GM19239 (cell line): ENCODE data around the gene NOP16.

ENCODE experiments used
- DNase-seq: peaks from one replicate; pipeline ENCODE4 v3.0.0; 2011; ENCODE audit warnings: low spot score; ENCODE audit not compliant: insufficient read length
- FAIRE-seq: peaks from 2 replicates; lab custom pipeline; 2011; peaks lifted over from hg19 to GRCh38; lab: Jason Lieb, UNC

The NOP16 gene

DNA sequence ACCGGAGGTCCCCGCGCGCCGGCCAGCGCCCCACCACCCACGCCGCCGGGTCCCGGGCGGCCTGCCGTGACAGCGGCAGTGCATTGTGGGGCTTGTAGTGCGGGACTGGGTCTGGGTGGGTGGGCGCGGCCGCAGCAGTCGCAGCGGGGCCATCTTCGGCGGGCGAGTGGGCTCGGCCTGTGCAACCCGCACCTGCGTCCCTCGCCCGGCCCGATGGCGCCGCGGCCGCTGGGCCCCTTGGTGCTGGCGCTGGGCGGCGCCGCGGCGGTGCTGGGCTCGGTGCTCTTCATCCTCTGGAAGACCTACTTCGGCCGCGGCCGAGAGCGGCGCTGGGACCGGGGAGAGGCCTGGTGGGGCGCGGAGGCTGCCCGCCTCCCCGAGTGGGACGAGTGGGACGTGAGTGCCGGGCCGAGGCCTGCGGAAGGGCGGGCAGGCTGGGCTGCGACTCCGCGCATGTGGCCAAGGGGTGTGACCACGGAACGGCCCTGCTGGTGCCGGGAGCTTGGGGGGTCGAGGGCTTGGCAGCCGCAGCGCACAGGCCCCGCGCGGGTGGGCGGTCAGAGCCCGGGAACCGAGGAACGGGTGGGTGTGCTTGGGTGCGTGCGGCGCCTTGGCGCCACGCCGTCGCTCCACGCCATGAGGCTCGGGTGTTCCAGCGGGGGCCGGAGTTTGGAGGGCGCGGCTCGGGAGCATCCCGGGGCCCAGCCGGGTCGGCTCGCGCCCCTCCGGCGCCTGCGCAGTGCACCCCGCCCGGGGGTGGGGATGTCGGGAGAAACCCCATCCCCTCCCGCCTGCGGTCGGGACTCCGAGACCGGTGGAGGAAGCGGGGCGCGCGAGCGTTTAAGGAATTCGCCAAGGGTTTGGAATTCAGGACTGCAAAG lies 22.8 kb downstream of the NOP16 start, which contains the start of gene ARL10:
TSS of gene ARL10 (plus strand) at position 137 of the 881 bp plus-strand sequence. CDS start at position 214, 77 bp downstream.
- peak; percentile 49 for FAIRE-seq

DNA sequence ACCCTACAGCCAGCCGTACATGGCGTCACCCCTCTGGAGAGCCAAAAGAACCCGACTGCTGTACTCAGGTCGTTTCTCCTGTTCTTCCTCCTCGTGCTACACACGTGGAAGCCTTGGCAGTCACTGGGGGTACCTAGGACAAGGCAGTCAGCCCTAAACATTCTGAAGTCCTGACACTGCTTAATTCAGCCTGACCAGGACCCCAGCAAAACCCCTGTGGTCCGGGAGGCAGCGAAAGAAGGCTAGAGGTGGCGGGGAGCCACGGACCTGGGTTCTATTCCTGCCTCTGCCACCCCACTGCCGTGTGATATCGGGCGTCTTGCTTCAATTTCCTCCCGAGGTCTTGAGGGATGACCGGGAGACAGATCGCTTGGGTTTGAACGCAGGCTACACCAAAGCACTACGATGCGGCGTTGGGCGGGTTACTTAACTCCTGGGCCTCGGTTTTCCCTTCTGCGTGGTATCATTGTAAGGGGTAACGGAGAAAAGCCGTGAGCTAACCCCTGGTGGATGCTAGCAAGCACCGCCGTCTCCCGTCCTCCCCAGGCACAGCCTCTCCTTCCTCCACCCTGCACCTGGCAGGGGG lies 23.5 kb downstream of the NOP16 start:
- no peak for DNase-seq
- peak; percentile 37 for FAIRE-seq

More for the DNA sequence above, 22.8 kb downstream of the NOP16 start, which contains the start of gene ARL10:
- DNase-seq = peak; percentile 44

DNA sequence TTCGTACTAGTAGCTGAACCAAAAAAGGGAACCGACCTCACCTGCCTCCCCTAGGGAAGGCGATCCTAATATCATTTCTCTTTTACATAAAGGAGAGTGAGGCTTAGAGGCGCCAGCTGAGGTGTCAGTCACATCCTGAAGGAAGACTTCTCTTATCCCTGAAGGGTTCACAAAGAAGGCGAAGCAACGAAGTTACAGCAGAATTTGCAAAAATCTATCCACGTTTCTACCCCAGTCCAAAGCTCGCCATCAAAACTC lies 26.2 kb downstream of the NOP16 start:
- DNase-seq = no peak
- no peak for FAIRE-seq

DNA sequence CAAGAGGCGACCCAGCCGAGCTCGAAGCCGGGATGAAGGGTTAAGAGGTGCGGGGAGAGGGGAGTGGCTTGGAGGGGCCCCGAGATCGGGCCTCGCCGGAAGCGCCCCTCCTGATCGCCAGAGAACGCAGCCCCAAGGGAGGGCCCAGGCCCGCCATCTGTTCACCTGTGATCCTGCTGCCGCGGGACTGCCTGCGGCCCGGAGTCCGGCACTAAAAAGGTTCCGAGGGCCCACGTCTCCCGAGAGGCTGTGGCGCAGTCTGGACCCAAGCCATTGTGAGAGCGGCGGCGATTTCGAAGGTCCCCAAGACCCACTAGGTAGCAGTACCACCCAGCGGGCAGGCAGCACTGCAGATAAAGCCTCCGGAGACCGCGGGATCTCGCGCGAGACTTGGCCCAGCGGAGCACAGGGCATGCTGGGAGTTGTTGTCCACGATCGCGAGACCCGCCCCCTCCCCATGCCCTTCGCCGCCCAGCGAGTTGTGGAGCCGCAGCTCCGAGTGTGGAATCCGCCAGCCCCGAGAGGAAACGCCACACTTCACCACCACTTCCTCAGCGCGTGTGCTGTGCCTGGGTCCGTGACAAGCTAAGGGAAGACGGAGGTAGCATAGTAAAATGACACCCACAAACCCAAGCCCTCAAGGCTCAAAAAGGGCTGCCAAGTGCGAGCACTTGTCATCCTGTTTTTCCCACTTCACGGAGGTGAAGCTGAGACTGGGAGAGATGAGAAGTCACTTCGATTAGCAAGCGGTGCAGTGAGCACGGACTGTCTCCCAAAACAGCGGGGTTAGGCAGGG lies 26.8 kb downstream of the NOP16 start, which contains the start of gene KIAA1191:
TSS of gene KIAA1191 (minus strand) at position 328 of the 796 bp plus-strand sequence. CDS start 2,256 bp downstream, outside the sequence.
- DNase-seq = peak; percentile 90
- peak; percentile 76 for FAIRE-seq

DNA sequence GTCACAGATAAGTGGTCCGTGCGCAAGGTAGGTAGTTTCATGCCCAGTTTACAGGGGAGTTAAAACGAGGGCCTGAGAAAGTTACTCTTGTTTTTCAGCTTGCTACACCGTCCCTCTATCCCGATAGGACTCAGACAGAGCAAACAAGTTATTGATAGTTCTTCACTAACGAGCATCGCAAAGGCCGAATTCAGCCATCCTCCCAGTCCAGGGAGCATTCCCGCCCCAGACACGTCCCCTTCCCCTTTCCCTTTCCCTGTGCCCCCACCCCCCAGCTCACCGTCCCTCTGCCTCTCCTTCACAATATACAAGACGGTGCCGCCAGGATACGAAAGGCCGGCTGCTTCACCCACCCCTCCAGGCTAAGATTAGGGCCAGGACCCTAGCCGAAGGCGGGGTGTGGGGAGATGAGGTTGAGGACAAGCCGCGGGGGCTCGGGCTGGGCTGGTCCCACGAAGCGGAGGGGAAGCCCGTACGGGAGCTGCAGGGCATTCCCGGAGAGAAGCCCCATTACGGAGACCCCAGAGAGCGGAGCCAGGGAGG lies 27.4 kb downstream of the NOP16 start:
- FAIRE-seq = peak; percentile 26
- DNase-seq = no peak

DNA sequence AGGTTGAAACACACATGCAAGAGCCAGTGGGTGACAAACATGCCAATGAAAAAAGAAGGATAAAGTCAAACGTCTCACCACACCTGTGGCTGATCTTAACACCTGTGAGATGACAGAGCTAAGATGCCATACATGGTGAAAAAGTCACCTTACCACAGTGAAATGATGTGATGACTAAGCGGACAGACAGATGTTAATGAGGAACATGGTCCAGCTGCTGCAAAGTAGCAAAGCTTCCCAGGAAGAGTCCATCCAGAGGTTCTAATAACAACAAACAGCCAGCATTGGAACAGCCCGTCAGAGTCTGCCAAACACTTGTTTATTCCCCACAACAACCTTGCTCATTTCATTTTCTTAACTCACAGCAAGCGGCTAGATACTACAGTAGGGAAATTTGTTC lies 28.7 kb downstream of the NOP16 start:
- DNase-seq (no peak), FAIRE-seq (no peak)

DNA sequence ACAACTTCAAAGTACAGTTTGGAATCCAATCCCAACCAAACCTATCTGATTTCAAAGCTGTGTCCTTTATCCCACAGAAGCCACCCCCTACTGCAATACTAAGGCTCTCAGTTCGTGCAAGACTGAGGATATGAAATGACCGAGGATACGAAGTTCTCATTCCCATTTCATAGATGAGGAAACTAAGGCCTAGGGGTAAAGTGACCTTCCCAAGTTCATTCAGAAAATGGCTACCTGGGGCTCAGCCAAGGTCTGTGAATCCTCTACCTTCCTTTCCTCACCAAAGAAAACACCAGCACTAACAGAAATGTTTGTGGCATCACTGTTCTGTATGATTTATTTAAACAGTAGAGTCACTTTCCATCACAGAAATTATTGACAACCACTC lies 32.2 kb downstream of the NOP16 start:
- FAIRE-seq = no peak
- DNase-seq = no peak

DNA sequence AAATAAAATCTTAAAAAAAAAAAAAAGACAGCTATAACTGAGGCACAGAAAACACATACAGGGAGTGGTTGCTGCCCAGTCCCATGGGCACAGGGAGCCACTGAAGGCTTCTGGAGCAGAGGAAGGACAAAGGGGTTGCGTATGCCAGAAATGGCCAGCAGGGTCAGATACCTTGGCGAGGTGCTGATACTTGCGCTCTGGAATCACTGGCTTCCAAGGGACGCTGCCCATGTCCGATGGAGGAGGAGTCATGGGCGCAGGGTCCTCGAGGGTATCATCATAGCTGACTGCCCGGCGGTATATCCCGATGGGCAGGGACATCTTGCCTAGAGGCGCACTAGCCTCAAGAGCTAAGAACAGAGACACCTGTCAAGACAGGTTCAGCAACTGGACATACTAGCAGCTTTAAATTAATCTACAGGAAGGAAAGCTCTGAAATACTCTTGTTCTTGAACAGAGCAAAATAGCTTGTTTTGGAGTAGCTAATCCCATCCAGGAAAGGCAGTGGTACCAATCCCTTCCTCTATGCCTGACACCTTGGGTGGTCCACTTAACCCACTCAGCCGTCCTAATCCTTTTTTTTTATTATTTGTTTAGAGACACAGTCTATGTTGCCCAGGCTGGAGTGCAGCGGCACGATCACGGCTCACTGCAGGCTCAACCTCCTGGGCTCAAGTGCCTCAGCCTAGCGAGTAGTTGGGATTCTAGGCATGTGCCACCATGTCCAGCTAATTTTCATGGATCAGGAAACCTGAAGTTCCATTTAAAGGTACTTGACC lies 32.8 kb downstream of the NOP16 start:
- no peak for DNase-seq
- FAIRE-seq = no peak

DNA sequence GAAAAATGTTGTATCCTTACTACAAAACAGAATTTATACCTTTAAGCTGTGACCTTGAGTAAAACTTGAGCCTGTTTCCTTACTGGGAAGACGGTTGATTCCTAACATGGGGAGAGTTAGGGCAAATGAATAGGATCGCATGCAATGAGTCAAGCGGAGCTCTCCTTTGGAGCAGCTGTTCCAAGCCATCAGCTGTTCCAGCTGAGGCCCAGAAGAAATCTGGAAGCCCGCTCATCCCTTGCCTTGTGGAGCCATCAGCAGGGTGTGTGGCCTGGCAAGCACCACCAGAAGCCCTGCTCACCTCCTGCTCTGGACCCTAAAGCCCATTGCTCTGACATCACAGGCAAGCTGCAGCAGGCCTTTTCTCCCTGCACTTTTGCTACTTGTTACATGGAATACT lies 34.9 kb downstream of the NOP16 start:
- FAIRE-seq = no peak

DNA sequence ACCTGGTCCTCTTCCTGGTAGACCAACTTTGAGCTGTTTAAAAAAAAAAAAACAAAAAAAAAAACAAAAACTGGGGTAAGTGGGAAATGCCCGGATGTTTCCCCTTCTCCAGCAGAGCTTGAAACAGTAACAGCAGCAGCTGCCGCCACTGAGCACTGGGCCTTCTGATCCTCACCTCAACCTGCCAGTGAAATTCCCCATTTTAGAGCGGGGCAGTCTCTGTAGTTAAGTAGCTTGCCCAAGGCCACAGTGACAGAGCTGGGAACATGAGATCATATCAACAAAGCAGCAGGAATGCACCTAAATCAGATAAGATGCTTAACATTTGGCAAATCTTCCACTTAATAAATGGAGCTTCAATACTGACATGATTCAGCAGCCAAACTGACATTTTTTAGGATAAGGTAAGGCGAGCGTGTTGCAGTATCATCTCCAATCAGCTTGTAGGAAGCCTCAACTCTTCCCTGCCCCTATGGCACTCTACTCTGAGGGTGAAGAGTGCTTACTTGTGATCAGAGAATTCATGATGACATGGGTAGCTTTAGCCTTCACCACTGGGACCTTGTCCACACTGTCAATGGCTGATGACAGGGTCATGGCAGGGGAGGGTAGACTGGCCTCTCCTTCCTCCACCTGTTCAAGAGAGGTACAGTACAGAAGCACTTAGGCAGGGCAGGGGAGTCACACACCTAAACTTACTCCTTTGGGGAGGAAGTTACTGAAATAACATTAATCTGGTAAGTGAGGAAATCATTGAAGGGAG lies 36.1 kb downstream of the NOP16 start:
- no peak for DNase-seq
- no peak for FAIRE-seq

More for the DNA sequence above, 34.9 kb downstream of the NOP16 start:
- DNase-seq = no peak

DNA sequence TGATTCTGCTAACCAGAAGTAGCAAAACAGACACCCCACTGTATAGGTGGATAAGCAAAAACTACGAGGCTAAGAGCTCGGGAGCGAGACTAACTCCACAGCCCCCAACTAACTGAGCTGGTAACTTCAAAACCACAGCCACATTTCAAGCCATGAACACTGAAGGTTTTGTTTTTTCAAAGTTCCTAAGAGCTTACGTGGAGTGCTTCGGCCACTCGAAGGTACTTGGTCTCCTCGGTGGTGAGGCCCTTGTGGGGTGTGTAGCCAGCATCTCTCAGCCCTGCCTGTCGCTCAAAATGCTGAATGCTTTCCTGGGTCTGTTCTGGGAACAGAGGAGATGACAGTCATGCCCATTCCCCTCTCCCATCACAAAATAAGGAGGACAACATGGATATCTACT lies 38.0 kb downstream of the NOP16 start:
- no peak for FAIRE-seq
- DNase-seq = no peak

DNA sequence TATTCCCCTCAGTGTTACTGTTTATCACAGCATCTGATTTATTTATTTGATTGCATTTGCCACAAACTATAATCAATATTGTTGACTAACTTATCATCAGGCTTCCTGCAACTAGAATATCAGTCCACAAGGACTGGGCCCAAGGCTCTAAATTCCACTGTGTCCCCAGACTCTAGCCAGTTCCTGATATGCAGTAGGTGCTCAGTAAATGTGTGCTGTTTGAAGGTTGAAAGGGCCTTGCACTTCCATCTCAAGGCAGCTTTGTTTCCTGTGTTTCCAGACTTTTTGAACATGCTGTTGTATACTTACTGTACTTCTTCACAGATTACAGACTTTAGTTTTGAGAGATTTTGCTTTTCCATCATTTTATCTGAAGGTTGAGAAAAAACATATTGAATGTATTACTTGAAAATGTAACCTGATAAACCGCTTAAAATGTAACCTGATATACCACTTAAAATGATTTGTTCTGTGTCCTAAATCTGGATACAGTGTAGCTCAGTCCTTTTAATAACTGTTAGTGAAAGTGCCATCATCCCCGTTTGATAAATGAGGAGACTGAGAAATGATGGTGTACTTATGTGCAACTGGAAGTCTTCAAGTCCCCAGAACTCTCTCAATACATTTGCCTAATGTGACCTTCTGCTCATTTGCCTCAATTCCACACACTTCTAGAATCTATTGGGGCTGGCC lies 45.5 kb downstream of the NOP16 start:
- DNase-seq (no peak), FAIRE-seq (no peak)

DNA sequence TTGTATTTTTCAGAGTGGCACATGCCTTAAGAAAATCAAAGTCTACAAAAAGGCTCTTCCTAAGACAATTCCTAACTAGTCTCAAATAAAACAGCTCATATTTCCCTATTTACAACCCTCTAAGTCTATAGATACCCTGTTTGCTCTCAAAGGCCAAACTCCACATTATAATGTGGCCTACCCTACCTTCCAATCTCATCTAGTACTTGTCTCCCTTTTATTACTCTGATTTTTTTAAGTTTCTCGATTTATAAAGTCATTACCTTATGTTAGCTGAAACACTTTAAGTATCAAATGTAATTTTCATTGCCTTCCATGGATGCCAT lies 46.3 kb downstream of the NOP16 start:
- FAIRE-seq = no peak

DNA sequence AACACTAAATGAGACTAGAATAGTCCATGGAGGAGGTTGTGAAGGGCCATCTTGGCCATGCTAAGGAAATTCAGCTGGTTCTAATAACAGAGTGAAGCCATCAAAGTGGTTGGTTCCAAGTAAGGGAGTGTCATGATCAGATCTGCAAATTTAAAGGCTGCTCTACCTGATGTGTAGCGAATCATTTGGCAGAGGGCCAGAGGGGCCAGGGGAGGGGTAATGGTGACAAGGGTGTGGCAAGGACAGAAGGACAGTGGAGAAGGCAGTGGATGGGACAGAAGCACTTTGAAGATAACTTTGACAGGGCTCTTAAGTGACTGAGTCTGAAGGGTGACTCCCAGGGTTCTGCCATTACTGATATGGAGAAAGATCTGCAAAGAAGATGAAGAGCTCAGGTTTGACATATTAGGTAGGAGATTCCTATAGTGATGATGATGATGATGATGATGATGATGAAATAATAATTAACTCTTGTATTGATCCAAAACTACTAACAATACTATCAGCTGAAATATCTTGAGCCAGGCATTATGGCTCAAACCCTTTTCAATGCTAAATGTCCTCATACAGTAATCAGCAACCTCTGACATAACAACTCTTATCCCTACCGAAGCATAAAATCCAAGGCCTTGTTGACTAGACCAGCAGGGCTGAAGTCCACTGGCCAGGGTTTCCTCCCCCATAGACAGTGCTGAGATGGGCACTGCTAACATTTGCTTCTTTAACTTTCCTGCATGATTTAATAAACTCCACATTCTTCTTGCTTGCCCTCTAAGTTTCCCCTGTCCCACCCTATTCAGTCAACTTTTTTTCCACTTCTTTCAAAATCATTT lies 46.9 kb downstream of the NOP16 start:
- no peak for DNase-seq
- FAIRE-seq = no peak

More for the DNA sequence above, 46.3 kb downstream of the NOP16 start:
- DNase-seq = no peak

DNA sequence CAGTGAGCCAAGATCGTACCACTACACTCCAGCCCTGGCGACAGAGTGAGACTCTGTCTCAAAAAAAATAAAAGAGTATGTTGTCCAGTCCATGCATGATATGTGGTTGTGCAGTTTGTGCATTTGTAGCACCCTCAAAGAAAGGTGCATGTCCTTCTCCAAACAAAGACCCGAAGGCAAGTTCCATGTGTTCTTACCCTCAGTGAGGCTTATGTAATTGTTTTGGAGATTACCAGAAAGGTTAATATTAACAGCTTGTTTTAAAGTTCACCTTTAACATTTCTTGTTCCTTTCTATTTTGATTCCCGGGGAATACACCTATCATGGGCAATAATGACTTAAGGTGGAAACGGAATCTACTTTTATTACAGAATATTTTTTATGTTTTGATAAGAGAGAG lies 49.1 kb downstream of the NOP16 start:
- FAIRE-seq (no peak), DNase-seq (no peak)

DNA sequence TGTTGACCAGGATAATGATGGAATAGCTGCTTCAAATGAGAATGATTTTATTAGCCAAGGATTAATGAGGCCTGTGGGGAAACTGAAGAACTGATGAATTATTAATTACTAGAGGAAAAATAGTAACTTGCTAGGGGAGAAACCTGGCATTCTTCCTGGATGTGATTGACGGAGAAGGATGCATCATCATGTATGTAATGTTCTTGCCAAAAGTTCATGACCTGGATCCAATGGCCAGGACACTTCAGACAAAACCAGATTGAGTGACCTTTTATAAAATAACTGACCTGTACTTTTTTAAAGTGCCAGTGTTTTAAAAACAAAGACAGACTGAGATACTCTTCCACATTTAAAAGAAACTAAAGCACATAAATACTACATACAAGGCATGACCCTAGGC lies 50.5 kb downstream of the NOP16 start:
- no peak for DNase-seq
- no peak for FAIRE-seq

DNA sequence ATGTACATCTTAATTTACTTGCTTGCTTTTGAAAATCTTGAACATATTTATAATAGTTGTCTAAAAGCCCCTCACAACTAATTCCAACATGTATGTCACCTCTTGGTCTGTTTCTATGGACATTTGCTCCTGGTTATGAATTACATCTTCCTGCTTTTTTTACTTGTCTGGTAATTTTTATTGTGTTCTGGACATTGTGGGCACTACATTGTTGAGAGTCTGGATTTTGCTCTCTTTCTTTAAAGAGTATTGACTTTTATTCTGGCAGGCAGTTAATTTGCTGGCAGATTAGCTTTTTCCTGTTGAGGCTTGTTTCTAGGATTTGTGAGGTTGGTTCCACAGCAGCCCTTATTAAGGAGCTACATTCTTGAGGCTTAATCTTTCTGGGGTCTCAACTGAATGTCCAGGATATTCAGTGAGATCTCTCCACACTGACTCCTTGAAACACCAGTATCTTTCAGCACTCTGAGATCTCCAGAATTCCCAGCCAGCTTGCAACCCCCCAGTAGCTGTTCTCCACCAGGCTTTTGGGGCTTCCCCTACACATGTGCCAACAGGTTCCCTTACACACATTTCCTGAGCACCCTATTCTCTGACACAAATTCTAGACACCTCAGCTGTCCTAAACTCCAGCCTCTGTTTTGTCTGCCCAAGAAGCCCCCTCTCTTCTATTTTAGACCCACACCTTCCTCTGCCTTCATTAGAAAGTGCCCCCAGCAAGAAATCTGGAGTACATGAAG lies 54.2 kb downstream of the NOP16 start:
- FAIRE-seq = no peak
- no peak for DNase-seq
